HCT116 (cell line): ENCODE data around the gene PARP2. TPM values are rescaled to one million over a fixed set of nuclear protein-coding genes. Genes with fewer than 3 reads are reported as not detected.
A peak's percentile ranks its signal among the peaks of the same experiment; 100 is the strongest.

Experiments used
- ATAC-seq: fragments of 200-7000 bp; cut with Tn5 transposase; 2 replicates; pipeline ENCODE4 v1.9.1; 2020; ENCODE audit warnings: mild to moderate bottlenecking, moderate library complexity
- BruUV-seq: library from RNA; stranded (reverse); fragments of 400-500 nt; replicated peaks from 2 replicates; lab custom pipeline; 2021; lab: Mats Ljungman, UMichigan
- CTCF ChIA-PET: fragments of 300-600 bp; sonication (Branson Sonifier 250); formaldehyde crosslinking; loops from one replicate; lab custom pipeline; 2021; ENCODE audit warnings: antibody characterized with exemption; lab: Charles Lee
- POLR2A ChIA-PET: fragments of 300-600, 350-600 bp; sonication (Branson Sonifier 250); formaldehyde crosslinking; loops from one replicate; lab custom pipeline; 2021; ENCODE audit warnings: antibody characterized with exemption; lab: Charles Lee
- RAD21 ChIA-PET, 2 experiments: fragments of 300-600 bp; sonication (Branson Sonifier 250); formaldehyde crosslinking; loops; one replicate each; lab custom pipeline; 2023; ENCODE audit warnings: low total read pairs in 2 of 2; ENCODE audit not compliant: uncharacterized antibody in 2 of 2, unreplicated experiment in 2 of 2, low non-redundant PET in 1 of 2; lab: Charles Lee
- DNase-seq: peaks from one replicate; pipeline ENCODE4 v3.0.0-alpha.2; 2010; ENCODE audit warnings: low read depth, low spot score
- H2AFZ ChIP-seq: fragments of 200-600 bp; shearing (Covaris generic), sonication (generic); 2 replicates; pipeline ENCODE4 v1.6.1; 2017; ENCODE audit warnings: low read depth, mixed run types, mixed read lengths, antibody characterized with exemption, low read length; ENCODE audit not compliant: poor library complexity, severe bottlenecking
- H3K27ac ChIP-seq: 2 replicates; pipeline ENCODE4 v1.5.1; 2012; ENCODE audit warnings: low read depth, low read length
- H3K27me3 ChIP-seq: fragments of 200-600 bp; sonication (generic); 2 replicates; pipeline ENCODE4 v1.6.1; 2016; ENCODE audit warnings: mixed run types, low read length, mixed read lengths; ENCODE audit not compliant: insufficient read depth
- H3K36me3 ChIP-seq, 2 experiments: fragments of 200-500 bp in 1 of 2; fragments of 200-600 bp in 1 of 2; sonication (Bioruptor generic) in 1 of 2; sonication (generic) in 1 of 2; 2 replicates each; pipeline versions ENCODE4 v1.5.1 to v1.6.1; 2014 to 2016; ENCODE audit warnings: low read length in 2 of 2, inconsistent platforms in 1 of 2, mixed read lengths in 1 of 2, mixed run types in 1 of 2; ENCODE audit not compliant: insufficient read depth in 2 of 2, control insufficient read depth in 1 of 2
- H3K4me1 ChIP-seq, 2 experiments: fragments of 200-600 bp in 1 of 2; sonication (generic) in 1 of 2; 2 replicates each; pipeline versions ENCODE4 v1.5.1 to v1.6.1; 2012 to 2017; ENCODE audit warnings: low read length in 2 of 2, inconsistent platforms in 1 of 2, mild to moderate bottlenecking in 1 of 2, mixed read lengths in 1 of 2, mixed run types in 1 of 2, moderate library complexity in 1 of 2; ENCODE audit not compliant: insufficient read depth in 2 of 2, control insufficient read depth in 1 of 2
- H3K4me2 ChIP-seq: fragments of 200-600 bp; sonication (generic); 2 replicates; pipeline ENCODE4 v1.6.1; 2017; ENCODE audit warnings: mixed run types, low read length, mixed read lengths
- H3K4me3 ChIP-seq, 2 experiments: fragments of 200-600 bp in 1 of 2; sonication (generic) in 1 of 2; replicated peaks in 1 of 2; 2 replicates each; pipeline ENCODE4 v1.5.1; 2011 to 2016; ENCODE audit warnings: low read length in 2 of 2, control low read depth in 1 of 2, low read depth in 1 of 2, mild to moderate bottlenecking in 1 of 2, mixed read lengths in 1 of 2, mixed run types in 1 of 2
- H3K79me2 ChIP-seq: fragments of 200-600 bp; sonication (generic); 2 replicates; pipeline ENCODE4 v1.6.1; 2017; ENCODE audit warnings: mild to moderate bottlenecking, mixed run types, low read length, moderate library complexity, mixed read lengths; ENCODE audit not compliant: insufficient read depth
- H3K9ac ChIP-seq: fragments of 200-600 bp; sonication (generic); 2 replicates; pipeline ENCODE4 v1.6.1; 2016; ENCODE audit warnings: low read length, mixed read lengths
- H3K9me2 ChIP-seq: fragments of 200-600 bp; sonication (generic), shearing (Covaris generic); 2 replicates; pipeline ENCODE4 v1.6.1; 2017; ENCODE audit warnings: mixed run types, mild to moderate bottlenecking, moderate library complexity; ENCODE audit not compliant: insufficient read depth
- H3K9me3 ChIP-seq, 2 experiments: fragments of 200-500 bp in 1 of 2; fragments of 200-600 bp in 1 of 2; sonication (Bioruptor generic) in 1 of 2; sonication (generic) in 1 of 2; 2 replicates each; pipeline ENCODE4 v1.6.1; 2014 to 2017; ENCODE audit warnings: low read length in 2 of 2, mixed read lengths in 2 of 2, inconsistent platforms in 1 of 2, low read depth in 1 of 2, mild to moderate bottlenecking in 1 of 2, mixed run types in 1 of 2, moderate library complexity in 1 of 2; ENCODE audit not compliant: control insufficient read depth in 1 of 2, insufficient read depth in 1 of 2
- H4K20me1 ChIP-seq: fragments of 200-600 bp; sonication (generic), shearing (Covaris generic); 2 replicates; pipeline ENCODE4 v1.6.1; 2017; ENCODE audit warnings: mixed run types, mild to moderate bottlenecking, moderate library complexity; ENCODE audit not compliant: insufficient read depth
- FOSL1 ChIP-seq: IDR thresholded peaks from 2 replicates; pipeline ENCODE4 v1.6.1; 2012; ENCODE audit warnings: low read depth
- RAD21 ChIP-seq: IDR thresholded peaks from 2 replicates; pipeline ENCODE4 v1.6.1; 2012; ENCODE audit warnings: low read depth, mild to moderate bottlenecking
- intact Hi-C: fragments of 100-400 bp; cut with micrococcal nuclease; formaldehyde crosslinking; loops from 2 replicates; pipeline ENCODE4 v1.10.0; 2022
- total RNA-seq: library from RNA; stranded (reverse); gene quantifications from one replicate; pipeline ENCODE4 v1.2.1, GENCODE V29; 2021; ENCODE audit not compliant: unreplicated experiment
- TF ChIP-seq, protein P1 (sequence below), 3 experiments: fragments of 200-600 bp in 1 of 3; sonication (generic) in 1 of 3; IDR thresholded peaks in 2 of 3; conservative IDR thresholded peaks in 1 of 3; 2 replicates each; pipeline ENCODE4 v1.5.1; 2012 to 2017; ENCODE audit warnings: low read depth in 2 of 3, low read length in 2 of 3, antibody characterized with exemption in 1 of 3, borderline replicate concordance in 1 of 3, control low read depth in 1 of 3, mild to moderate bottlenecking in 1 of 3, mixed read lengths in 1 of 3, mixed run types in 1 of 3, moderate library complexity in 1 of 3; ENCODE audit not compliant: insufficient read depth in 1 of 3

PARP2 gene
- total RNA-seq, 1 experiment from 2014 or later = 51.8 TPM

DNA sequence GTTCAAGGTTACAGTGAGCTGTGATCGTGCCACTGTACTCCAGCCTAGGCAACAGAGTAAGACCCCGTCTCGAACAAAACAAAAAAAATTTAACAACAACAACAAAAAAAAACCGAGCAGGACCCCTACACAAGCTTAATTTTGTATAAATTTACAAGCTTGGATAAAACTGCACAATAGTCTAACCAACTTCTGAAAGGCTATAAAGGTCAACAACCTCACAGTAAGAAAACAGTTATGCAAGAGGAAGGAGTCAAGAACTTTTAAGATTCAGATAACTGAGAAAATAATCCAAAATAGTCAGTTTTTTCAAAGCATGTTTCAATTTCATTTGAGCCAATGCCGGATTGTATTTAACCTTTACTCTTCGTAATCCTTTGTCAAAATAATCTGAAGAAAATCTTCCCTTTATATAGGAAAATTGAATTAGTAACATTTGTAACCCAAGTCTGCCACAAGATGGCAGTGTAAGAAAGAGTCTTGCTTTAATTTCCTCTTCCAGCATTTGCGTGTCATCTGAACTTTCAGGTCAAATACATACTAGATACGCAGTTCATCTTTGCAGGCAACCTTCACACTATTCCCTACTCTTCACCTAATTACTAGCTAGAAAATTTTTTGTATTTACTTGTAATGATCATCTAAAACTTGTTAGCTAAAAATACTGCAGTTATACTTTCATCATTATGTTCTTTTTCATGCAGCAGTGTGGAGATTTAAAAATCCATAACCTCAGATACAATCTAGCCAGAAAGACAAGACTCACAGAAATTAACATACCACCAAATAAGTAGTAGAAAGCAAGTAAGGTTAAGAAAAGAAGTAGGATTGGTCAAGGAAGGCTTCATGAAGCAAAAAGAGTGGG is 16.2 kb upstream of the PARP2 start:
- H4K20me1 ChIP-seq = peaks cover 6% of the 10 kb centered on the region; the same call in 1 of the 2 replicates
- H3K9me3 ChIP-seq = no peaks in the 10 kb centered on the region
- peak; percentile 58 for DNase-seq
- H3K9ac ChIP-seq = no peak overlapping the region
- peaks cover 94% of the 10 kb centered on the region for H3K79me2 ChIP-seq
- H3K36me3 ChIP-seq = peaks cover 44 to 62% of the 10 kb centered on the region in 2 experiments
- no TSS peak for BruUV-seq
- RAD21 ChIA-PET = no interaction called here
- peaks cover 6 to 15% of the 10 kb centered on the region in 2 experiments; a peak in 3 of 4 replicates for H3K4me1 ChIP-seq
- no peak overlapping the region for H3K4me3 ChIP-seq
- intact Hi-C loops = loop anchor here (1.0 to 5.0 kb wide), 2 partner anchors 145 to 279 kb away; no protein-coding TSS in a partner anchor
- TF ChIP-seq RAD21 (peak; percentile 73), FOSL1 (no peak)
- TF ChIP-seq, protein P1, sequence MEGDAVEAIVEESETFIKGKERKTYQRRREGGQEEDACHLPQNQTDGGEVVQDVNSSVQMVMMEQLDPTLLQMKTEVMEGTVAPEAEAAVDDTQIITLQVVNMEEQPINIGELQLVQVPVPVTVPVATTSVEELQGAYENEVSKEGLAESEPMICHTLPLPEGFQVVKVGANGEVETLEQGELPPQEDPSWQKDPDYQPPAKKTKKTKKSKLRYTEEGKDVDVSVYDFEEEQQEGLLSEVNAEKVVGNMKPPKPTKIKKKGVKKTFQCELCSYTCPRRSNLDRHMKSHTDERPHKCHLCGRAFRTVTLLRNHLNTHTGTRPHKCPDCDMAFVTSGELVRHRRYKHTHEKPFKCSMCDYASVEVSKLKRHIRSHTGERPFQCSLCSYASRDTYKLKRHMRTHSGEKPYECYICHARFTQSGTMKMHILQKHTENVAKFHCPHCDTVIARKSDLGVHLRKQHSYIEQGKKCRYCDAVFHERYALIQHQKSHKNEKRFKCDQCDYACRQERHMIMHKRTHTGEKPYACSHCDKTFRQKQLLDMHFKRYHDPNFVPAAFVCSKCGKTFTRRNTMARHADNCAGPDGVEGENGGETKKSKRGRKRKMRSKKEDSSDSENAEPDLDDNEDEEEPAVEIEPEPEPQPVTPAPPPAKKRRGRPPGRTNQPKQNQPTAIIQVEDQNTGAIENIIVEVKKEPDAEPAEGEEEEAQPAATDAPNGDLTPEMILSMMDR (IDR thresholded peaks at IDR 0.05 in 2 of 3, conservative IDR thresholded peaks at IDR 0.05 in 1 of 3; ENCODE audit: borderline replicate concordance in 1 of 3, insufficient read depth in 1 of 3, low read depth in 2 of 3, low read length in 2 of 3) = peak; percentile 51 to 79 (median 63); a peak in 5 of 6 replicates
- H3K4me2 ChIP-seq = peak overlapping the region; percentile 3; the same call in 1 of the 2 replicates
- H2AFZ ChIP-seq = no peak overlapping the region
- peak; percentile 61 for ATAC-seq
- POLR2A ChIA-PET = interaction anchor here (1.6 to 3.0 kb wide), 2 partner anchors 16 to 142 kb away, joined by 4 to 23 read pairs; partner anchors contain the start of gene PARP2
- H3K9me2 ChIP-seq = no peaks in the 10 kb centered on the region
- CTCF ChIA-PET = interaction anchor here (0.8 to 2.7 kb wide), 9 partner anchors 11 to 286 kb away, joined by 3 to 20 read pairs (median 6); partner anchors contain the start of genes PARP2 and PIP4P1
- peak overlapping the region; percentile 31; the same call in 1 of the 2 replicates for H3K27ac ChIP-seq
- H3K27me3 ChIP-seq = no peaks in the 10 kb centered on the region
